HCT116 (cell line): ENCODE measurements around the gene TNN.

Experiments used
- CTCF ChIP-seq, 3 experiments: fragments of 200-600 bp in 1 of 3; sonication (generic) in 1 of 3; IDR thresholded peaks in 2 of 3; conservative IDR thresholded peaks in 1 of 3; 2 replicates each; pipeline ENCODE4 v1.5.1; 2012 to 2017; ENCODE audit warnings: low read depth in 2 of 3, low read length in 2 of 3, antibody characterized with exemption in 1 of 3, borderline replicate concordance in 1 of 3, control low read depth in 1 of 3, mild to moderate bottlenecking in 1 of 3, mixed read lengths in 1 of 3, mixed run types in 1 of 3, moderate library complexity in 1 of 3; ENCODE audit not compliant: insufficient read depth in 1 of 3
- EGR1 ChIP-seq: IDR thresholded peaks from 2 replicates; pipeline ENCODE4 v1.6.1; 2012; ENCODE audit warnings: low read depth
- SIN3A ChIP-seq: IDR thresholded peaks from 2 replicates; pipeline ENCODE4 v1.6.1; 2012; ENCODE audit warnings: low read depth
- TCF7L2 ChIP-seq: IDR thresholded peaks from 2 replicates; pipeline ENCODE4 v1.7.0; 2011; ENCODE audit warnings: borderline replicate concordance, inconsistent platforms; ENCODE audit not compliant: insufficient read depth, insufficient read length; ENCODE audit errors: extremely low read depth

- TF ChIP-seq TCF7L2: no peak
- no peak for TF ChIP-seq CTCF (IDR thresholded peaks at IDR 0.05 in 2 of 3, conservative IDR thresholded peaks at IDR 0.05 in 1 of 3; ENCODE audit: borderline replicate concordance in 1 of 3, insufficient read depth in 1 of 3, low read depth in 2 of 3, low read length in 2 of 3)
- peak; percentile 96 for TF ChIP-seq SIN3A
- 0 out of 2 replicates have a peak, but pooled peaks have one; percentile 32 for TF ChIP-seq EGR1
These were observed 129.9 kb downstream of the TNN start for GRCh38 chr1:175197531-175197930.
